ENCODE results near the gene H2BW2. TPM values are rescaled to one million over a fixed set of nuclear protein-coding genes. Genes with fewer than 3 reads are reported as not detected.

H2BW2 gene
- total RNA-seq, 1 donor from 2014 or later: not detected

- no peaks in the 10 kb centered on the region for H3K4me1 ChIP-seq
- DNase-seq: no peak
- H3K27ac ChIP-seq (replicated peaks): no peak overlapping the region
- H3K27me3 ChIP-seq (ENCODE audit: low read depth): no peaks in the 10 kb centered on the region
- intact Hi-C loops (cut with micrococcal nuclease): no loop called here
- no peak for TF ChIP-seq CTCF (IDR thresholded peaks at IDR 0.05; ENCODE audit: borderline replicate concordance)
- no peaks in the 10 kb centered on the region for H3K36me3 ChIP-seq
- H3K4me3 ChIP-seq: no peak overlapping the region
- no peaks in the 10 kb centered on the region for H3K9me3 ChIP-seq (replicated peaks)
Measured at GRCh38 chrX:104084063-104084462, 44.3 kb downstream of the H2BW2 start.

GRCh38 chrX:104084534-104085277 is 45.0 kb downstream of the H2BW2 start:
- Histone ChIP-seq H3K4me1 (no peaks in the 10 kb centered on the region), H3K27ac (replicated peaks) (no peak overlapping the region), H3K4me3 (no peak overlapping the region), H3K27me3 (ENCODE audit: low read depth) (no peaks in the 10 kb centered on the region), H3K9me3 (replicated peaks) (no peaks in the 10 kb centered on the region), H3K36me3 (no peaks in the 10 kb centered on the region)
- intact Hi-C loops (cut with micrococcal nuclease): no loop called here
- no peak for TF ChIP-seq CTCF (IDR thresholded peaks at IDR 0.05; ENCODE audit: borderline replicate concordance)
- DNase-seq: no peak

GRCh38 chrX:104085477-104085876 is 45.7 kb downstream of the H2BW2 start:
- Histone ChIP-seq H3K4me3 (no peak overlapping the region), H3K4me1 (no peaks in the 10 kb centered on the region), H3K9me3 (replicated peaks) (no peaks in the 10 kb centered on the region), H3K27me3 (ENCODE audit: low read depth) (no peaks in the 10 kb centered on the region), H3K36me3 (no peaks in the 10 kb centered on the region), H3K27ac (replicated peaks) (no peak overlapping the region)
- no peak for DNase-seq
- TF ChIP-seq CTCF (IDR thresholded peaks at IDR 0.05; ENCODE audit: borderline replicate concordance): no peak
- intact Hi-C loops (cut with micrococcal nuclease): no loop called here

- Histone ChIP-seq H3K27ac (replicated peaks) (no peak overlapping the region), H3K9me3 (replicated peaks) (no peaks in the 10 kb centered on the region), H3K27me3 (ENCODE audit: low read depth) (peaks cover 1% of the 10 kb centered on the region), H3K36me3 (no peaks in the 10 kb centered on the region), H3K4me1 (no peaks in the 10 kb centered on the region), H3K4me3 (no peak overlapping the region)
- intact Hi-C loops (cut with micrococcal nuclease): no loop called here
- no peak for DNase-seq
- TF ChIP-seq CTCF (IDR thresholded peaks at IDR 0.05; ENCODE audit: borderline replicate concordance): no peak
Measured at GRCh38 chrX:104085919-104086318, 46.2 kb downstream of the H2BW2 start.

Other genes with a start within 250 kb of the H2BW2 start
- gene RAB9B, start 207.7 kb upstream of the H2BW2 start, total RNA-seq: 29.3 TPM
- 0.60 TPM for gene TMSB15B, start 77.3 kb upstream of the H2BW2 start, total RNA-seq
- not detected for gene H2BW1, start 26.2 kb upstream of the H2BW2 start, total RNA-seq
- gene TMSB15C, start 36.3 kb downstream of the H2BW2 start, total RNA-seq: 0.27 TPM
- 0.99 TPM for gene ZCCHC18, start 72.6 kb downstream of the H2BW2 start, total RNA-seq
- 14.9 TPM for gene SLC25A53, start 117.1 kb downstream of the H2BW2 start, total RNA-seq
- gene FAM199X, start 126.5 kb downstream of the H2BW2 start, total RNA-seq: 11.2 TPM
- gene ESX1, start 215.0 kb downstream of the H2BW2 start, total RNA-seq: not detected

All from left ventricle myocardium inferior (tissue), 1 donor.